ENCODE data around the gene RNPEPL1.

The RNPEPL1 gene

GRCh38 chr2:240577281-240578109 lies 9.2 kb downstream of the RNPEPL1 start:
- DNase-seq: no peak

- DNase-seq: no peak
Measured at GRCh38 chr2:240578110-240578450, 9.8 kb downstream of the RNPEPL1 start.

GRCh38 chr2:240578488-240578887 lies 10.2 kb downstream of the RNPEPL1 start:
- DNase-seq: no peak

GRCh38 chr2:240579071-240579762 lies 10.9 kb downstream of the RNPEPL1 start:
- no peak for DNase-seq

GRCh38 chr2:240579771-240580614 lies 11.7 kb downstream of the RNPEPL1 start:
- peak; percentile 2 for DNase-seq

- DNase-seq: no peak
Measured at GRCh38 chr2:240581811-240582210, 13.5 kb downstream of the RNPEPL1 start.

- no peak for DNase-seq
Measured at GRCh38 chr2:240582781-240583180, 14.5 kb downstream of the RNPEPL1 start.

- DNase-seq: no peak
Measured at GRCh38 chr2:240583774-240584173, 15.5 kb downstream of the RNPEPL1 start.

GRCh38 chr2:240584486-240585031 lies 16.3 kb downstream of the RNPEPL1 start:
- no peak for DNase-seq

- DNase-seq: peak; percentile 5
Measured at GRCh38 chr2:240585101-240585500, 16.8 kb downstream of the RNPEPL1 start.

GRCh38 chr2:240585681-240586197 lies 17.5 kb downstream of the RNPEPL1 start:
- DNase-seq: no peak

GRCh38 chr2:240586198-240586918 lies 18.1 kb downstream of the RNPEPL1 start, which contains the start of gene CAPN10:
CAPN10 (plus strand) TSS chr2:240586734; CDS start chr2:240586912, 178 bp downstream.
- peak; percentile 67 for DNase-seq

GRCh38 chr2:240586919-240587800 lies 18.9 kb downstream of the RNPEPL1 start:
- no peak for DNase-seq

GRCh38 chr2:240588006-240588655 lies 19.8 kb downstream of the RNPEPL1 start:
- DNase-seq: no peak

- DNase-seq: no peak
Measured at GRCh38 chr2:240588669-240589068, 20.4 kb downstream of the RNPEPL1 start.

- no peak for DNase-seq
Measured at GRCh38 chr2:240589375-240589774, 21.1 kb downstream of the RNPEPL1 start.

- no peak for DNase-seq
Measured at GRCh38 chr2:240589850-240590525, 21.7 kb downstream of the RNPEPL1 start.

- DNase-seq: no peak
Measured at GRCh38 chr2:240590681-240591111, 22.4 kb downstream of the RNPEPL1 start.

- no peak for DNase-seq
Measured at GRCh38 chr2:240591226-240591625, 22.9 kb downstream of the RNPEPL1 start.

GRCh38 chr2:240591784-240592183 lies 23.5 kb downstream of the RNPEPL1 start:
- no peak for DNase-seq
